ENCODE data around the gene FAM184A. TPM values are rescaled to one million over a fixed set of nuclear protein-coding genes. Genes with fewer than 3 reads are reported as not detected.

The FAM184A gene
- total and polyA plus RNA-seq, 2 of the 8 experiments (the other 6 are each of a cell fraction or from before 2014, with no cell fraction given): 6.3 to 11.3 TPM

- Histone ChIP-seq H4K5ac (ENCODE audit: insufficient read length, low read depth, low read length) (no peak overlapping the region), H4K20me1 (replicated peaks in 1 of 2; ENCODE audit: control insufficient read depth in 1 of 2, insufficient read depth in 2 of 2, low read length in 2 of 2) (no peaks in the 10 kb centered on the region), H2BK15ac (ENCODE audit: low read length) (no peak overlapping the region), H3K27ac (ENCODE audit: low read depth, low read length) (no peak overlapping the region), H3K56ac (replicated peaks; ENCODE audit: insufficient read length, low read depth, low read length) (no peak overlapping the region), H2BK20ac (ENCODE audit: low read length) (no peak overlapping the region), H3K36me3 (ENCODE audit: control insufficient read depth in 2 of 4, insufficient read depth in 4 of 4, low read length in 3 of 4) (no peaks in the 10 kb centered on the region), H3K14ac (ENCODE audit: insufficient read length) (no peak overlapping the region), H2BK120ac (replicated peaks; ENCODE audit: low read depth, low read length) (no peak overlapping the region), H3K23ac (ENCODE audit: insufficient read length) (no peak overlapping the region), H3K23me2 (ENCODE audit: low read depth, low read length) (no peaks in the 10 kb centered on the region), H3K79me1 (ENCODE audit: low read depth, low read length) (no peaks in the 10 kb centered on the region), H3K4ac (replicated peaks; ENCODE audit: insufficient read length, low read depth, low read length) (no peak overlapping the region), H3K4me2 (ENCODE audit: insufficient read depth in 1 of 2, low read depth in 2 of 2, low read length in 2 of 2) (no peak overlapping the region), H4K8ac (ENCODE audit: extremely low read depth, insufficient read depth, low read length) (no peak overlapping the region), H4K91ac (replicated peaks; ENCODE audit: insufficient read length, low read length) (no peak overlapping the region), H3K27me3 (replicated peaks in 1 of 4; ENCODE audit: control insufficient read depth in 3 of 4, extremely low read depth in 1 of 4, insufficient read depth in 3 of 4, low read length in 3 of 4) (no peaks in the 10 kb centered on the region), H3K18ac (ENCODE audit: extremely low read depth, low read length) (no peak overlapping the region), H3K9me3 (ENCODE audit: insufficient read depth in 2 of 2, low read depth in 1 of 2, low read length in 1 of 2) (no peaks in the 10 kb centered on the region), H3K4me1 (replicated peaks in 1 of 4; ENCODE audit: control insufficient read depth in 3 of 4, insufficient read depth in 4 of 4, low read length in 3 of 4) (no peaks in the 10 kb centered on the region), H2BK12ac (ENCODE audit: low read depth, low read length) (no peak overlapping the region), H3K4me3 (ENCODE audit: extremely low read depth in 1 of 4, insufficient read depth in 2 of 4, low read depth in 3 of 4, low read length in 4 of 4) (no peak overlapping the region), H2AK5ac (ENCODE audit: low read depth, low read length) (no peak overlapping the region), H3K9ac (replicated peaks in 1 of 4; ENCODE audit: extremely low read depth in 1 of 4, low read depth in 3 of 4, low read length in 3 of 4) (no peak overlapping the region), H3K79me2 (ENCODE audit: control insufficient read depth in 1 of 2, insufficient read depth in 2 of 2, low read length in 2 of 2) (no peaks in the 10 kb centered on the region), H2AFZ (ENCODE audit: low read length) (no peak overlapping the region), H2BK5ac (ENCODE audit: low read depth, low read length) (no peak overlapping the region)
- ChIA-PET CTCF (ENCODE audit: partially characterized antibody) (interaction anchor here (0.9 to 1.1 kb wide), 4 partner anchors 11 to 62 kb away, joined by 3 to 5 read pairs (median 3); partner anchors contain the start of gene FAM184A), POLR2A (ENCODE audit: partially characterized antibody) (no interaction called here)
- no peak for DNase-seq (ENCODE audit: low read depth in 1 of 2, low spot score in 2 of 2)
- FAIRE-seq: no peak
- TF ChIP-seq SIRT6 (IDR thresholded peaks at IDR 0.05; ENCODE audit: low read length): no peak
- TF ChIP-seq KDM1A (IDR thresholded peaks at IDR 0.05; ENCODE audit: borderline replicate concordance, low read length): no peak
- TF ChIP-seq POU5F1 (IDR thresholded peaks at IDR 0.05; ENCODE audit: low read depth, low read length): no peak
- no peak for TF ChIP-seq USF2 (IDR thresholded peaks at IDR 0.05; ENCODE audit: low read length)
- TF ChIP-seq CTCF (IDR thresholded peaks at IDR 0.05; ENCODE audit: control extremely low read depth in 1 of 3, insufficient read depth in 1 of 3, low read depth in 1 of 3, low read length in 3 of 3): no peak
- TF ChIP-seq RBBP5 (IDR thresholded peaks at IDR 0.05; ENCODE audit: borderline replicate concordance, low read depth, low read length): no peak
- no peak for TF ChIP-seq HDAC6 (IDR thresholded peaks at IDR 0.05; ENCODE audit: low read depth, low read length)
- TF ChIP-seq MAFK (IDR thresholded peaks at IDR 0.05; ENCODE audit: low read depth, low read length): no peak
- TF ChIP-seq POLR2AphosphoS5 (IDR thresholded peaks at IDR 0.05; ENCODE audit: low read depth, low read length): no peak
- no peak for TF ChIP-seq KDM4A (IDR thresholded peaks at IDR 0.05; ENCODE audit: low read depth, low read length, severe bottlenecking)
- no peak for TF ChIP-seq SUZ12 (IDR thresholded peaks at IDR 0.05; ENCODE audit: low read length)
- TF ChIP-seq SIN3A (conservative IDR thresholded peaks at IDR 0.05 in 1 of 2, IDR thresholded peaks at IDR 0.05 in 1 of 2; ENCODE audit: low read depth in 1 of 2, low read length in 2 of 2): no peak
These were observed 11.4 kb downstream of the FAM184A start for GRCh38 chr6:119067091-119067490.
